Right lobe of liver (tissue), 4 donors: ENCODE results near the gene HSPA4.

Experiments used
- POLR2A ChIP-seq: fragments of 450-650 bp; IDR thresholded peaks from one replicate; pipeline ENCODE4 v1.6.1; 2017; ENCODE audit warnings: antibody characterized with exemption, mild to moderate bottlenecking
- TF ChIP-seq, protein P1 (sequence below), 4 donors: fragments of 200-600 bp in 3 of 4; fragments of 450-650 bp in 1 of 4; IDR thresholded peaks; one replicate each; pipeline versions ENCODE4 v1.5.1 to v1.8.0; 2016 to 2022; ENCODE audit warnings: antibody characterized with exemption in 4 of 4, mild to moderate bottlenecking in 2 of 4
- donor health status: DM: no; HTN: no; CAD: no.
- donor health status: DM: no; HTN: no; CAD: no.
- donor health status: DM: no; HTN: yes; CAD: no.

DNA sequence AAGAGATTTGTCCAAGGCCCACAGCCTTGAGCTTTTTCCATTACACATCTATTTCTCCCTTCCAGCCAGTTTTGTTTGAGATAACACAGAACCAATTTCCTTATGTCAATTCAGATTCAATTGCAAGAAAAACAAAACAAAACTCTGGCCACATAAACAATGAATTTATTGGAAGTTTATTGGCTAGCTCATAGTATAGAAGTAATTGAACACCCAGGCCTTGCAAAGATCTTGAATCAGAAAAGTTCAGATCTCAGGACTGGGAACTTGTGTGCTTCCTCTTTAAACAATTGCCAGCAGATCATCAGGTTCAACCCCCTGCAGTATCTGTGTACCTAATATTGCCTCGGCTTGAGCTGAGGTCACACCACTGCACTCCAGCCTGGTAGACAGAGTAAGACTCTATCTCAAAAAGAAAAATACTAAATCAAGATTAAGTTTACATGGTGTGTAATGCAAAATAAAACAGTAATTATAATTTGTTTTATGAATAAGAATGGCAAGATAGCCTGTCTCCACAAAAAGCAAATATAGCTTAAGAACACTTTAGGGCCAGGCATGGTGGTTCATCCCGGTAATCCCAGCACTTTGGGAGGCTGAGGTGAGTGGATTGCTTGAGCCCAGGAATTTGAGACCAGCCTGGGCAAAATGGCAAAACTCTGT lies 21.3 kb upstream of the HSPA4 start:
- TF ChIP-seq, protein P1, sequence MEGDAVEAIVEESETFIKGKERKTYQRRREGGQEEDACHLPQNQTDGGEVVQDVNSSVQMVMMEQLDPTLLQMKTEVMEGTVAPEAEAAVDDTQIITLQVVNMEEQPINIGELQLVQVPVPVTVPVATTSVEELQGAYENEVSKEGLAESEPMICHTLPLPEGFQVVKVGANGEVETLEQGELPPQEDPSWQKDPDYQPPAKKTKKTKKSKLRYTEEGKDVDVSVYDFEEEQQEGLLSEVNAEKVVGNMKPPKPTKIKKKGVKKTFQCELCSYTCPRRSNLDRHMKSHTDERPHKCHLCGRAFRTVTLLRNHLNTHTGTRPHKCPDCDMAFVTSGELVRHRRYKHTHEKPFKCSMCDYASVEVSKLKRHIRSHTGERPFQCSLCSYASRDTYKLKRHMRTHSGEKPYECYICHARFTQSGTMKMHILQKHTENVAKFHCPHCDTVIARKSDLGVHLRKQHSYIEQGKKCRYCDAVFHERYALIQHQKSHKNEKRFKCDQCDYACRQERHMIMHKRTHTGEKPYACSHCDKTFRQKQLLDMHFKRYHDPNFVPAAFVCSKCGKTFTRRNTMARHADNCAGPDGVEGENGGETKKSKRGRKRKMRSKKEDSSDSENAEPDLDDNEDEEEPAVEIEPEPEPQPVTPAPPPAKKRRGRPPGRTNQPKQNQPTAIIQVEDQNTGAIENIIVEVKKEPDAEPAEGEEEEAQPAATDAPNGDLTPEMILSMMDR (IDR thresholded peaks at IDR 0.05): no peak
- no peak for TF ChIP-seq POLR2A
